Activated naive CD4-positive, alpha-beta T cell treated with anti-CD3 and anti-CD28 coated beads, Interleukin-2, amount 50 U/mL, for 24 hours (primary cell): ENCODE data around the gene NKD1.

Experiments used
- H3K27ac Mint-ChIP-seq: one replicate; pipeline ENCODE4 v1.8.0; 2021; ENCODE audit warnings: mild to moderate bottlenecking, mixed read lengths
- H3K27me3 Mint-ChIP-seq: one replicate; pipeline ENCODE4 v1.8.0; 2021; ENCODE audit warnings: mixed read lengths
- H3K36me3 Mint-ChIP-seq: one replicate; pipeline ENCODE4 v1.8.0; 2021; ENCODE audit warnings: mixed read lengths
- H3K4me1 Mint-ChIP-seq: one replicate; pipeline ENCODE4 v1.8.0; 2021; ENCODE audit warnings: mixed read lengths
- H3K4me3 Mint-ChIP-seq: one replicate; pipeline ENCODE4 v1.8.0; 2021; ENCODE audit warnings: mild to moderate bottlenecking, mixed read lengths
- H3K9me3 Mint-ChIP-seq: one replicate; pipeline ENCODE4 v1.8.0; 2021; ENCODE audit warnings: mixed read lengths

NKD1 gene

DNA sequence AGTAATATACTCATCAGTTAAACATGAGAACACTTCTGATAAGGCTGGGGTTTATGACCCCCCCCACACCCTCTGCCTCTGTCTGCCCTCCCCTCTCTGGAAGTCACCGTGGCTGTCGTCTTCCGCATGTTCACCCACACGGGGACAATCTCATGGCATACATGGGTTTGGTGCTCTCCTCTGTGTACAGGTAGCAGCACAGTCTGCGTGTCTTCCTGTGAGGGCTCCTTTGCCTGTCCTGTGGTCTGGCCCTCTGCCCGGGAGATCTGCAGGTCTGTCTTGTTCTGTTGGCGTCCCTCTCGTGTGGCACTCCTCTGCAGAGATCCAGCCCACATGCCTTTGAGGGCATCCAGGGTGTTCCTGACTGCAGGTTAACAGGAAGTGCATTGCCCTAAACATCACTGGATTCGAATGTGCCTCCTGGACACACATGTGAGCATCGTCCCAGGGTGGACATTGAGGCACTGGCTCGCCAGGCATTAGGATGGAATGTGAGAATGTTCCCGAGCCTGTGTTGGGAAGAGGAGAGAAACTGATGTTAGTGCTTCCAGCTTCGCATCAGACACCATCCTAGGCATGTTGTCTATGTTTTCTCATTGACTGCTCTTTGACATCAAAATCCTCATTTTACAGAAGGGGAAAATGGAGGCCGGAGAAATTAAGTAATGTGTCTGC, 54.5 kb downstream of the NKD1 start:
- Mint-ChIP-seq H3K4me1 (peaks cover 49% of the 10 kb centered on the region), H3K27ac (peak overlapping the region; percentile 77), H3K4me3 (peak overlapping the region; percentile 75), H3K9me3 (no peaks in the 10 kb centered on the region), H3K36me3 (no peaks in the 10 kb centered on the region), H3K27me3 (no peaks in the 10 kb centered on the region)

DNA sequence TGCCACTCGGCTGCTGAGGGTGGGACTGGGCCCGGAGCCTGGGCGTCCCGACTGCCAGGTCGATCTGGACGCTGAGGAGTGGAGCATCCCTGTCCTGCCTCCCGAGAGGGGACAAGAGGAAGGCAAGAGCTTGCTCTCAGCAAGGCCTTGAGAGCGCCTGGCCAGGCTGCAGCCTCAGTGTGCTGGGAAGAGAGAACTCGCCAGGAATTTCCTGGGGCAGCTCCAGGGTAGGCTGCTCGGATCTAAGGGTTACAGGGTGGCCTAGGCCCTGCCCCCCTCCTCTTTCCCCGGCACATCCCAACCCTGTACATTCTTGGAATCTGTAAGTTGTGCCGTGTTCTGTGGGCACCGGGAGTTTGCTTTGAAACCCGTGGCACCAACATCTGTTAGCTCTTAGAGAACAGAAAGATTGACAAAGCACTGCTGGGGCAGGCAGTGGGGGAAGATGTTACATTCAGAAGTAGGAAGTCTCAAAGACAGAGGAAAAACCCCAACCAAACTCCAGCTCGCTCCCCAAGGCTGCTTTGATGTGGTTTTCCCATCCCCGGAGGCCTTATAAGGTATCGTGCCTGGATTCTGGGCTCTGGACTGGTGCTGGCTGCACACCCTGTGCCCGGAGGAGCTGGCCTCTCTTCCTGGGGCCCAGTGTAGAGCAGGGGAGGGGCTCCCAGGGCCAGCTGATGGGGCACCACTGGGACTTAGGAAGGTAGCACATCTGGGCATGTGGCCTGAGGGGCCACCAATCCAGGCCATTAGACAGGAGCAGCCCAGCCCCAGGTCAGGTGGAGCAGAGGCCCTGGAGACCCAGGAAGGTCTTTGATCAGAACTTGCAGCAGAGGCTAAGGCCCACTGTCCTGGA, 55.2 kb downstream of the NKD1 start:
- no peaks in the 10 kb centered on the region for H3K9me3 Mint-ChIP-seq
- H3K36me3 Mint-ChIP-seq: no peaks in the 10 kb centered on the region
- peak overlapping the region; percentile 82 for H3K27ac Mint-ChIP-seq
- peaks cover 49% of the 10 kb centered on the region for H3K4me1 Mint-ChIP-seq
- H3K4me3 Mint-ChIP-seq: no peak overlapping the region
- no peaks in the 10 kb centered on the region for H3K27me3 Mint-ChIP-seq

DNA sequence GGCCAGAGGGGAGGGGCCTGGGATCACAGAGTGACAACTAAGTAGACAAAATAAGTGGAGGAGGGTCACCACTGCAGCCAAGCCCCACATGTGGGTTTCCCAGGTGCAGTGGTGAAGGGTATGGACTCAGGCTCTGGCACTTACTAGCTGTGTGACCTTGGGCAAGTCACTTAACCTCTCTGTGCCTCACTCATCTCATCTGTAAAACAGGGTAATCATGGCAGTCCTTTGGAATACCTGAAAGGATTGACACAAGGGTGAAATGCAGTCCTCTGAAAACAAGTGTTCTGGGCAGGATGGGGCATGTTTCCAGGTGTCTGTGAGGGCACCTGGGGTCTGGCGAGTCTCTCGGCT, 55.8 kb downstream of the NKD1 start:
- Mint-ChIP-seq H3K9me3 (no peaks in the 10 kb centered on the region), H3K27me3 (no peaks in the 10 kb centered on the region), H3K27ac (peak overlapping the region; percentile 82), H3K36me3 (no peaks in the 10 kb centered on the region), H3K4me1 (peaks cover 48% of the 10 kb centered on the region), H3K4me3 (no peak overlapping the region)

DNA sequence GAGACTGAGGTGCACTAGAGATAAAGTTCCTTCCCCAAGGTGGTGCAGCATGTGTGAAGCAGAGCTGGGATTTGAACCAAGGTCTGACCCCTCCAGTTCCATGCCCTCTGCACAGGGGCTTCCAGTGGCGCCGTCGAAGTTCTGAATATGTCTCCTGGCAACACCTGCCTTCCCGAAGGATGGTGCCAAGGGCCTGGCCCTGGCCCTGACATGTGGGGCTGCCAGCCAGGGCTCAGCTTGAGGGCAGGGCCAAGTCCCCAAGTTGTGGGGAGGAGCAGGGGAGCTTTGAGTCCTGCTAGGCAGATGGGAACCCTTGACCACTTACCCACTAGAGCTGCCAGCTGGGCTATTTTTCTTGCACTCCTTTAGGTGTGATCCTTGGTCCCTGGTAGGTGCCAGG, 56.4 kb downstream of the NKD1 start:
- no peaks in the 10 kb centered on the region for H3K27me3 Mint-ChIP-seq
- H3K27ac Mint-ChIP-seq: no peak overlapping the region
- H3K36me3 Mint-ChIP-seq: no peaks in the 10 kb centered on the region
- peaks cover 44% of the 10 kb centered on the region for H3K4me1 Mint-ChIP-seq
- no peaks in the 10 kb centered on the region for H3K9me3 Mint-ChIP-seq
- no peak overlapping the region for H3K4me3 Mint-ChIP-seq

DNA sequence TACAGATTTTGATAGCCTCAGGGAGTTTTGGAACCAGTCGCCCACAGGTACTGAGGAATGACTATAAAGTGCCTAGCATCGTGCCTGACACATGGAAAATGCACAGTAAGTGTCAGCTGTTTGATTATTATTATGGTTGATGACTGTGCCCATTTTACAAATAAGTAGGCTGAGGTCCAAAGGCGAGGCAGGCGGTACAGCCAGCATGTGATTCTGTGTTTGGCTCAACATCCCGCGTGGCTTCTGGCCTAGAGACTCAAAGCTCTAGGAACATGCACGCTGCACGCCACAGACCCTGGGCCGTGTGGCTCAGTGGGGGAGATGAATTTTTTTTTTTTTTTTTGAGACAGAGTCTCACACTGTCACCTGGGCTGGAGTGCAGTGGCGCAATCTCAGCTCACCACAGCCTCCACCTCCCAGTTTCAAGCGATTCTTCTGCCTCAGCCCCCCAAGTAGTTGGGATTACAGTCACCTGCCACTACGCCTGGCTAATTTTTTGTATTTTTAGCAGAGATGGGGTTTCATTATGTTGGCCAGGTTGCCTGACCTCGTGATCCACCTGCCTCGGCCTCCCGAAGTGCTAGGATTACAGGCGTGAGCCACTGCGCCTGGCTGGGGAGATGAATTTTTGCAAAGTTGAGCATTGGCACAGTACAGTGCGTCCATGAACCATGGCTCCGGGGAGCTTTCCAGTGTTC, 57.7 kb downstream of the NKD1 start:
- no peaks in the 10 kb centered on the region for H3K27me3 Mint-ChIP-seq
- no peaks in the 10 kb centered on the region for H3K9me3 Mint-ChIP-seq
- no peaks in the 10 kb centered on the region for H3K36me3 Mint-ChIP-seq
- no peak overlapping the region for H3K4me3 Mint-ChIP-seq
- peaks cover 35% of the 10 kb centered on the region for H3K4me1 Mint-ChIP-seq
- no peak overlapping the region for H3K27ac Mint-ChIP-seq

DNA sequence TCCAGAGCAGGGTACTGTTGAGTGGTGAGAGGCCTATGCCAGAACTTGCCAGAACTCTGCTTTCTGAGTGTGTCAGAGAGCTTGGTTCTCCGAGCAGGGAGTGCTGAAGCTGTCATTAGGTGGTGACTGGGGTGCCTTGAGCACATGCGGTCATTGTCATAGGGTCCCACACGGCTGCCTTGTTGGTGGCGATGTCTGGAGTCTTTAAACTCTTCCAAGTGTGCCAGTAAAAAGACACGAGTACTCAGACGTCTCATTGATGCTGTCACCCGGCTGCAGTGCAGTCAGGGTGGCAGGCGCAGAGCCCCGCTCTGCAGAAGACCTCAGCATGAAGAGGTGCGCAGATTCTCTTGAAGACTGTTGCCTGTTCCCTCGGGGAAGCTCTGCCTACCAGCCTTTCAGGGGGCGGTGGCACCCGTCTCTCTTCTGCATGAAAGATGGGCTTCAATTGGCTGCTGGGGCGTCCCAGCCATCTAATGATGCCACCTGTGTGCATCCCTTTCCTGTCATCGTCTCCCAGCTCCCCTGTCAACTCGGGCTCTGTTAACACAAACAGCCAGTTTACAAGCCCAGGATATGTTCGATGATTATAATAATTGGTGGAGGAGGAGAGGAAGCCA, 58.3 kb downstream of the NKD1 start:
- Mint-ChIP-seq H3K4me3 (no peak overlapping the region), H3K27ac (peak overlapping the region; percentile 59), H3K9me3 (no peaks in the 10 kb centered on the region), H3K4me1 (peaks cover 34% of the 10 kb centered on the region), H3K36me3 (no peaks in the 10 kb centered on the region), H3K27me3 (no peaks in the 10 kb centered on the region)

DNA sequence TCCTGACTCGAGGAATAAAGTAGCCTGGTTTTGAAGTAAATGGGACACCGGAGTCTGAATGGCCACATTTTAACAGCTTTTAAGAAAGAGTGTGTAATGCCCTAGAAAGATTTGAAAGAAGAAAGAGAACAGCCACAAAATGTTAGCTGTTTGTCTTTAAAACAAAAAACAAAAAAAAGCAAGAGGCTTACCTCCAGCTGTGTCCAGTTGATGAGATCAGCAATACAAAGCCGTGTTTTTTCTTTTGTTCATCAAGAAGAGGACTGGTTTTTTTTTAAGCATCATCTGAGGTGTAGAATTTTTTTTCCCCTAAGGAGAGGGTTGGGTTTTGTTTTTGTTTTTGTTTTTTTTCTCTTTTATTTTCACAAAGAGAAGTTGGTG, 58.8 kb downstream of the NKD1 start:
- no peaks in the 10 kb centered on the region for H3K36me3 Mint-ChIP-seq
- H3K9me3 Mint-ChIP-seq: no peaks in the 10 kb centered on the region
- H3K27me3 Mint-ChIP-seq: no peaks in the 10 kb centered on the region
- H3K4me3 Mint-ChIP-seq: no peak overlapping the region
- H3K4me1 Mint-ChIP-seq: peaks cover 31% of the 10 kb centered on the region
- H3K27ac Mint-ChIP-seq: peak overlapping the region; percentile 59

DNA sequence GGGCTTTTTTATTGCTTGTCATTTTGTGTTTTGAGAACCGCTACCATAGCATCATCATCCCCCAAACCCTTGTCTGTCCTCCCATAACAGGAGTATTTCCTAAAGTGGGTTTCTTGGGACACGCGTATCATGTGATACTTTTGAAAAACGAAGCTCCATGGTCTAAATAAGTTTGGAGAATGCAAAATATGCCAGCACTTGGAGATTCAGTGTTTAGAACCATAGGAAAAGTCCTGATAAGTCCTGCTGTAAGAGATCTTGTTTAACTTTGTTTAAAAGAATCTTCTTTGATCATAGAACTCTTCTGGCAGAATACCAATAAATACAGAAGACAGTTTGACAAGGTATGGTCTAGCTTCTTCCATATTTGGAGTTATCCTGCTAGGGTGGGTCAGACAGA, 59.3 kb downstream of the NKD1 start:
- Mint-ChIP-seq H3K27me3 (no peaks in the 10 kb centered on the region), H3K27ac (no peak overlapping the region), H3K4me1 (peaks cover 27% of the 10 kb centered on the region), H3K36me3 (peaks cover 2% of the 10 kb centered on the region), H3K9me3 (no peaks in the 10 kb centered on the region), H3K4me3 (no peak overlapping the region)

DNA sequence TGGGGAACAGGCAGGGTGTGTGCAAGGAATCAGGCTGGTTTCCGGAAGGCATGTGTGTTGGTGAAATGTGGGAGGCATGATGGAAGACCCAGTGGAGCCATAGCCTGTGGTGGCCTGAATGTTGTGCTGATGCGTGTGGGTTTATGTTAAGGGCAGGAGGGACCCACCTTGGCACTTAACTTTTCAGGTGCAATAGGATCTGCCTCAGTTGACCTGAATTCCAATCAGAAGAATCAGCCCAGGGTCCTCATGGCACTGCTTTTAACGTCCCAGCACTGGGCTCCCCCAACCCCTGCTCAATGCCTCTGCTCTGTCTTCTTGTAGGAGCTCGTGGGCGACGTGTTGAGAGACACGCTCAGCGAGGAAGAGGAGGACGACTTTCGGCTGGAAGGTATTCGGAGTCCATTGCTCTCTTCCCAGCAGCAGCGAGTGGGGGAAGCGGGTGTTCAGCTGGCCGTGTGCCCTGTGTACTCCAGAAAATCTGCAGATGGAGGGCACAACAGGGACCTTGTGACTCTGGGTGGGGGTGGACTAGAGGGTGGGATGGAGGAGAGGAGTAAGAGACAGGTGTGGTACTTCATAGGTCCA, 59.9 kb downstream of the NKD1 start:
- Mint-ChIP-seq H3K9me3 (no peaks in the 10 kb centered on the region), H3K27me3 (no peaks in the 10 kb centered on the region), H3K4me3 (no peak overlapping the region), H3K36me3 (peaks cover 3% of the 10 kb centered on the region), H3K4me1 (peaks cover 26% of the 10 kb centered on the region), H3K27ac (no peak overlapping the region)

DNA sequence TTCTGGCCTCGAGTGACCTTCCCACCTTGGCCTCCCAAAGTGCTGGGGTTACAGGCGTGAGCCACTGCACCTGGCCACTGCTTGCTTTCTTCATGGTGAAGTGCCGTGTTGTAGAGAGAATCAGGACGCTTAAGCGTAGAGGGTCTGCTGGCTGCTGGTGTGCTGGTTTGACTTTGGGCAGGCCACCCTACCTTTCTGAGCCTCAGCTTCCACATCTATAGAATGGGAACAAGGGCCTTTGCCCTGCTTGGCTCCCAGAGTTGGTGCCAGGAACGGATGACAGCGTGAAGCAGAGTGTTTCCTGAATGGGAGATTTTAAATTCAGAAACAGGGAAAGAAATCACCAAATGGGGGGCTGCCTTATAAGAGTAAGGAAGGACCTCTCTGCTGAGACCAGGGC, 60.9 kb downstream of the NKD1 start:
- Mint-ChIP-seq H3K27ac (no peak overlapping the region), H3K9me3 (no peaks in the 10 kb centered on the region), H3K4me3 (no peak overlapping the region), H3K36me3 (peaks cover 3% of the 10 kb centered on the region), H3K4me1 (peaks cover 17% of the 10 kb centered on the region), H3K27me3 (no peaks in the 10 kb centered on the region)

DNA sequence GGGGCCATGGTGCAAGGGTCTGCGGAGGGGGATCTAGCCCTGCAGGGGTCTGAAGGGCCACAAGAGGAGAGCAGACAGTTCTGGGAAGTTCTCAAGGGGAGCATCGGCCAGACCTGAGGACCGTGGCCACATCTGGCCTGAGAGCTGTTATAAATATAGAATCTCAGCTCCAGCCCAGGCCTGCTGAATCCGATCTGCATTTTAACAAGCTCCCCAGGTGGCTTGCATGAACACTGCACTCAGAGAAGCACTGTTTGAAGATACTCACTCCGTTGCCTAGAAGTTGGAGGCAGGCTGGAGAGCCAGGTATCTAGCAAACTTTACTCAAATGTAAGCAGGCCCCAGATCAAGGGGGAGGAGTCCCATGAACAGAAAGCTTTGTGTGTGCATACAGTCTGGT, 61.3 kb downstream of the NKD1 start:
- no peak overlapping the region for H3K27ac Mint-ChIP-seq
- no peaks in the 10 kb centered on the region for H3K27me3 Mint-ChIP-seq
- no peak overlapping the region for H3K4me3 Mint-ChIP-seq
- H3K4me1 Mint-ChIP-seq: peaks cover 15% of the 10 kb centered on the region
- H3K9me3 Mint-ChIP-seq: no peaks in the 10 kb centered on the region
- peaks cover 3% of the 10 kb centered on the region for H3K36me3 Mint-ChIP-seq

DNA sequence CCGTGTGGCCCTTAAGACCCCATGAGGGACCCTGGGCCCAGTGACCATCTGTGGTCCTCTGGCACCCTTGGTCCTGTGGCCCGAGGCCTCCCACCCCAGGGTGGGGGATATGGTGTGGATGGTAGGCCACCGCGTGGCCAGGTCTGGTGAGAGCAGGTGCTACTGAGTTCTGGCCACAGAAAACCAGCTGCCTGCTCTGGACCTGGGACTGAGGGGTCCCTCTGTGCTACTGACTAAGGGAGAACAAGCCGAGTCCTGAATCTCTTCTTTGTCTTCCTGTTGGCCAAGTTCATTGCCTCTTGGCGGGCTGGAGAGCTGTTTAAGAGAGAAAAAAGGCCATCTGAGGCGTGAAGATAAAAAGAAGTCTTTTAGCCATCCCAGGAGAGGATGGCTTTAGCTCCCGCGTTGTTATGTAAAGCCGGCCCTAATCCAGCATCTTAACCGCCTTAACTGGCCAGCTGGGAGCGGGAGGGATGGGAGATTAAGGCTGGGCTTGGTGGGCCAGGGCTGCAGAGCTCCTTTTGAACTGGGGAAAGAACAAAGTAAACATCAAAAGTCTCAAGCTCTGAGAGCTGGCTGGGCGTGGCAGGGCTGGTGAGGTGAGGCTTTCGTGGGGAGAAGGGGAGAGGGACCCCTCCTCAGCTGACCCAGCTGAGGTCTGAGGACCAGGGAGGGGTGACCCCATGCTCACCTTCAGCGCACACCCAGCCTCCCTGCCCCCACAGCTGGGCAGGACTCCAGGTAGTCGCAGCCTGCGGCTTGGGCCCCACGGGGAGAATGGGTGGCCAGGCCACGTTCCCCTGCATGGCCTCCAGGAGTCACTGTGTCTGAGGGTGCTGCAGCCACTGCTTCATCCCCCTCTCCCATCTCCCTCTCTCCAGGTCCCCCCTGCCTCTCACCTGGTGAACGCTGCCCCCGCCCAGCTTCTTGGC, 62.4 kb downstream of the NKD1 start:
- Mint-ChIP-seq H3K4me1 (peaks cover 15% of the 10 kb centered on the region), H3K4me3 (no peak overlapping the region), H3K27me3 (no peaks in the 10 kb centered on the region), H3K9me3 (no peaks in the 10 kb centered on the region), H3K36me3 (peaks cover 3% of the 10 kb centered on the region), H3K27ac (peak overlapping the region; percentile 43)

DNA sequence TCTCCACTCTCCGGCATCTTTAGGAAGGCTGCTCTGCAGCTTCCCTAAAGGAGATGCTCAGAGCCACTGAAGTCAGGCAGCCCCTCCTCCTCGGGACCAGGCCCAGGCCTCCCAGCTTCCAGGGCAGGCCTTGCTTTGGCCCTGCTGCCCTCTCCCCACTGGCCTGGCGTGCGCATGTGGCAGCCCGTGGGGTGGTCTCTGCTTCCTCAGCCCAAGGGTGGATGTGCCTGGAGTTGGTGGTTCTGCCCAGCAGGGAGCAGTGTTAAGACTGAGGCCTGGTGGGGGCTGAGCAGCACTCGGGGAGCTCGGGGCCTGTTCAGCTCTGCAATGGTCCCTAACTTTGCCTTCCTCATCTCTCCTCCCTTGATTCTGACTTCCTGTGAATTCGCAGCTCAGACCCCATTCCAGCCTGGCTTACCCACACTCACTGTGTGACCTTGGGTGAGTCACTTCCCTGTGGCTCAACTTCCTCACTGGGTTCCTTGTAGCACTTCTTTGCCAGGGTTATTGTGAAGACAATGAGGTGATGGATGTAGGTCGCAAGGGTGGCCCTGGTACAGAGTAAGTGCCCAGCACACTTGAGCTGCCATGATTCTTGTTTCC, 63.2 kb downstream of the NKD1 start:
- H3K27me3 Mint-ChIP-seq: no peaks in the 10 kb centered on the region
- no peaks in the 10 kb centered on the region for H3K9me3 Mint-ChIP-seq
- H3K4me1 Mint-ChIP-seq: peaks cover 21% of the 10 kb centered on the region
- no peak overlapping the region for H3K27ac Mint-ChIP-seq
- H3K36me3 Mint-ChIP-seq: peaks cover 3% of the 10 kb centered on the region
- no peak overlapping the region for H3K4me3 Mint-ChIP-seq
